HG03095 (cell line): ENCODE measurements around the gene PDPK1.
A peak's percentile ranks its signal among the peaks of the same experiment; 100 is the strongest.

Experiments used
- ATAC-seq: cut with Tn5 transposase; IDR thresholded peaks from one replicate; pipeline ENCODE4 v1.9.1; 2021; ENCODE audit warnings: moderate library complexity; ENCODE audit not compliant: unreplicated experiment

Gene PDPK1

GRCh38 chr16:2505695-2506094, 32.1 kb upstream of the PDPK1 start:
- ATAC-seq: no peak

GRCh38 chr16:2507052-2507659, 30.7 kb upstream of the PDPK1 start:
- ATAC-seq: peak; percentile 45

GRCh38 chr16:2507665-2508064, 30.2 kb upstream of the PDPK1 start:
- ATAC-seq: peak; percentile 19

GRCh38 chr16:2508722-2509400, 29.0 kb upstream of the PDPK1 start:
- ATAC-seq: no peak

- no peak for ATAC-seq
Observed at GRCh38 chr16:2511128-2511800, 26.6 kb upstream of the PDPK1 start.

- no peak for ATAC-seq
Observed at GRCh38 chr16:2511996-2512734, 25.7 kb upstream of the PDPK1 start.

GRCh38 chr16:2512735-2513404, 25.0 kb upstream of the PDPK1 start:
- ATAC-seq: no peak

GRCh38 chr16:2513405-2514332, 24.2 kb upstream of the PDPK1 start, which contains the start of gene ATP6V0C:
Gene ATP6V0C (plus strand): TSS chr16:2513952. CDS start chr16:2514104, 152 bp downstream.
- ATAC-seq: peak; percentile 55

GRCh38 chr16:2514333-2515179, 23.3 kb upstream of the PDPK1 start:
- ATAC-seq: no peak

- no peak for ATAC-seq
Observed at GRCh38 chr16:2515180-2515851, 22.5 kb upstream of the PDPK1 start.

- no peak for ATAC-seq
Observed at GRCh38 chr16:2516391-2517240, 21.2 kb upstream of the PDPK1 start.

- no peak for ATAC-seq
Observed at GRCh38 chr16:2517954-2518605, 19.7 kb upstream of the PDPK1 start.

- ATAC-seq: no peak
Observed at GRCh38 chr16:2518823-2519710, 18.8 kb upstream of the PDPK1 start.

- ATAC-seq: no peak
Observed at GRCh38 chr16:2519711-2520080, 18.1 kb upstream of the PDPK1 start.

GRCh38 chr16:2520097-2520783, 17.6 kb upstream of the PDPK1 start, which contains the start of gene AMDHD2:
Gene AMDHD2 (plus strand): TSS chr16:2520371. CDS start chr16:2520459, 88 bp downstream.
- no peak for ATAC-seq
